D721Med (cell line): Measurements from ENCODE around the gene RERE.

ENCODE experiments used
- DNase-seq: peaks from one replicate; pipeline ENCODE4 v3.0.0; 2011; ENCODE audit warnings: low spot score; ENCODE audit not compliant: insufficient read length
- FAIRE-seq: peaks from 2 replicates; lab custom pipeline; 2011; peaks lifted over from hg19 to GRCh38; lab: Jason Lieb, UNC
- TF ChIP-seq, protein P1 (sequence below): IDR thresholded peaks from 2 replicates; pipeline ENCODE4 v1.5.1; 2012; ENCODE audit warnings: mild to moderate bottlenecking, control low read depth; ENCODE audit not compliant: insufficient read depth; ENCODE audit errors: missing control alignments

Gene RERE

DNA sequence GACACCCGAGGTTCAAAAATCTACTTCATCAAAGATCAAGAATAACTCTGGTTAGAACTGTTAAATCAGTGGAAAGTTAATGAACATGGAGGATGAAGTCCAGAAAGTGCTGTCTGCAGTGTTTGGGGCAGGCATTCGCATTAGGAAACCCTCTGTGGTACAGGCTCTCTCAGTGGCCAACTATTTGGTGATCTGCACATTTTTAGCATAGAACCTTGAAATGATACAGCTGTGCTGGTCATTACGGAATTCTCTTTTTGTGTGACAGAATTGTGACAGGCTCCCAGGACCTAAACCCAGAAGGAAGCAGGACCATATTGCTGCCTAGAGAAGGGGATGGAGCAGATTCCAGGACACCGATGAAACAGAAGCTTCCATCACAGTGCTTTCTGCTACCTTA, 410.5 kb downstream of the RERE start:
- TF ChIP-seq, protein P1, sequence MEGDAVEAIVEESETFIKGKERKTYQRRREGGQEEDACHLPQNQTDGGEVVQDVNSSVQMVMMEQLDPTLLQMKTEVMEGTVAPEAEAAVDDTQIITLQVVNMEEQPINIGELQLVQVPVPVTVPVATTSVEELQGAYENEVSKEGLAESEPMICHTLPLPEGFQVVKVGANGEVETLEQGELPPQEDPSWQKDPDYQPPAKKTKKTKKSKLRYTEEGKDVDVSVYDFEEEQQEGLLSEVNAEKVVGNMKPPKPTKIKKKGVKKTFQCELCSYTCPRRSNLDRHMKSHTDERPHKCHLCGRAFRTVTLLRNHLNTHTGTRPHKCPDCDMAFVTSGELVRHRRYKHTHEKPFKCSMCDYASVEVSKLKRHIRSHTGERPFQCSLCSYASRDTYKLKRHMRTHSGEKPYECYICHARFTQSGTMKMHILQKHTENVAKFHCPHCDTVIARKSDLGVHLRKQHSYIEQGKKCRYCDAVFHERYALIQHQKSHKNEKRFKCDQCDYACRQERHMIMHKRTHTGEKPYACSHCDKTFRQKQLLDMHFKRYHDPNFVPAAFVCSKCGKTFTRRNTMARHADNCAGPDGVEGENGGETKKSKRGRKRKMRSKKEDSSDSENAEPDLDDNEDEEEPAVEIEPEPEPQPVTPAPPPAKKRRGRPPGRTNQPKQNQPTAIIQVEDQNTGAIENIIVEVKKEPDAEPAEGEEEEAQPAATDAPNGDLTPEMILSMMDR = no peak
- DNase-seq = no peak
- FAIRE-seq = no peak

DNA sequence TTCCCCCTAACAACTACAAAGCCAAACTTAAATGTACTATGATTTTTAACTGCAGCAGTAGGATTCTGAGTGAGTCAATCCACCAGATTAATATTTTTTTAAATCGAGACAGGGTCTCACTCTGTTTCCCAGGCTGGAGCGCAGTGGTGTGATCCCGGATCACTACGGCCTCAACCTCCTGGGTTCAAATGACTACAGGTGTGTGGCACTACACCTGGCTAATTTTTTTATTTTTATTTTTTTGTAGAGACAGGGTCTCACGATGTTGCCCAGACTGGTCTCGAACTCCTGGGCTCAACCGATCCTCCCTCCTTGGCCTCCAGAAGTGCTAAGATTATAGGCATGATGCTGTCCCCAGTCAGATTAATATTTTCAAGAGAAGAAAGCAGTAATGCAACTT, 411.4 kb downstream of the RERE start:
- DNase-seq (no peak), FAIRE-seq (no peak)
- TF ChIP-seq, protein P1 = no peak

DNA sequence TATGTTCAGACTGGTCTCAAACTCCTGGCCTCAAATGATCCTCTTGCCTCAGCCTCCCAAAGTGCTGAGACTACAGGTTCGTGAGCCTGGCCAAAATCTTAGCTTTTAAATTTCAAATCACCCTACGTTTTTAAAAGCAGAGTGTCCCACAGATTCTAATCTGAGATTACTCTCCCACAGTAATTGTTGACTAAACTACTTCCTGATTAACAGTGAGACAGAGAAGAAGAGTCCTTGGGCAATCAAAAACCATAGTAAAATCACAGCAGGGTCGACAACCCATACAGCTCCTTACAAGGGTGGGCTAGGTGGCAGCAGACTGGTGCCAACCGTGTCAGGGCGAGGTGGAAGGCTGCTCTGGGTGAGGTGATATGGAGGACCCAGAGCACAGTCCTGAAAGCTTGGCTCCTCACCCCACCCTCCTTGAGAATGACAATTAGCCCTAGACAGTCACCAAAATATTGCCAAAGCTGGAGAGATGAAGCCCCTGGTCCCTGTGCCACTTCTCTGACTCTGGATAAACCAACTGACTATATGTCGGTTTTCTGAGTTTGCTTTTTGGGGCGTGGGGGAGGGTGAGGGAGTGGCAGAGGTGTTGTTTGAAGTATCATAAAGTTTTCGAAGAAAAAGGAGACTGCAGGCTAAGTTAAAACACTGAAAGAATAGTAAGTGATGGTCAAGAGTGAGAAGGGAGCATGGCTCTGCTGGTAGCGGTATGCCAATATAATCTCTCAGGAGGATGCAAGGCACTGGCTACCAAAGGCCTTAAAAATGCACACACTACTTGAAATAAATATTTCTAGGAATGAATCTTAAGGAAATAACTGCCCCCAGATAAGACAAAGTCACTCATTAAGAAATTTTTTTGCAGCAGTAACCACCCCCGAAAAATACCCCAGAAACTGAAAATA, 412.7 kb downstream of the RERE start:
- TF ChIP-seq, protein P1 = no peak

DNA sequence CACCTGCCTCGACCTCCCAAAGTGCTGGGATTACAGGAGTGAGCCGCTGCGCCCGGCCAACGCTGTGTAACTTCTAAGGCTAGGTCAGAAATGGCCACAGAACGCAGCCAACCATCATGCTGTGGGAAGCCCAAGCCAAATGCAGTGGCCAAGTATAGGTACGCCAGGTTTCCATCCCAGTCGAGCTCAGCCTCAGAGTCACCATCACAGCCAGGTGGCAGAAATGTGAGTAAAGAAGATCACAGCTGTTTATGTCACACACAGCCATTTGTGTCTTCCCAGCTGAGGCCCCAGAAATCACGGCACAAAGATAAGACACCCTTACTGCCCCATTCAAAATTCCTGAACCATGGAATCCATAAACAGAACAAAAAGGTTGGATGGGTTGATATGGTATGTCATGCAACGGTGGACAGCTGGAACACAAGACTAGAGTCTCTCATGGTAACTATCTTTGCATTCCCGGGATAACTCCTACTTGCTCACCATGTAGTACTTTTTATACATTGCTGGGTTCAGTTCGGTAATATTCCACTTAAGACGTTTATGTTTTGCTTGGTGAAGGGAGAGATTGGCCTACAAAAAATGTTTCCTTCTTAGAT, 415.2 kb downstream of the RERE start:
- TF ChIP-seq, protein P1 = no peak
- FAIRE-seq (no peak), DNase-seq (no peak)

More for the DNA sequence above, 412.7 kb downstream of the RERE start:
- FAIRE-seq (no peak), DNase-seq (no peak)

DNA sequence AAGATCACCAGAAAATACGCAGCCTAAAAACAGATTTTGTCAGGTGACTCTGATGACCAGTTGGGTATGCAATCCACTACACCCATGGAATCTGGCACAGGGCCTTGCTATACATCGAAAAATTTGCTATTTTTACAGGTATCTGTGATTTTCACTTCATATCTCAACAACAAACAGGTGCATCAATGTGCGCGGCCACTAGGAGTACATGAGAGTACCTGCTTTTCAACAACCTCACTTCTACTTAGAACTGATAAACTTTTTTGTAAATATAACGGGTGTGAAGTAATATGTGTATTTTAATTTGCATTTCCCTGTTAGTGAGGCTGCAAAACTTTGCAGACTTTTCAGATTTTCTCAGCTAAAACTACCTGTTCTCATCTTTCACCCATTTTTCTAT, 418.8 kb downstream of the RERE start:
- FAIRE-seq (no peak), DNase-seq (no peak)
- TF ChIP-seq, protein P1 = no peak

DNA sequence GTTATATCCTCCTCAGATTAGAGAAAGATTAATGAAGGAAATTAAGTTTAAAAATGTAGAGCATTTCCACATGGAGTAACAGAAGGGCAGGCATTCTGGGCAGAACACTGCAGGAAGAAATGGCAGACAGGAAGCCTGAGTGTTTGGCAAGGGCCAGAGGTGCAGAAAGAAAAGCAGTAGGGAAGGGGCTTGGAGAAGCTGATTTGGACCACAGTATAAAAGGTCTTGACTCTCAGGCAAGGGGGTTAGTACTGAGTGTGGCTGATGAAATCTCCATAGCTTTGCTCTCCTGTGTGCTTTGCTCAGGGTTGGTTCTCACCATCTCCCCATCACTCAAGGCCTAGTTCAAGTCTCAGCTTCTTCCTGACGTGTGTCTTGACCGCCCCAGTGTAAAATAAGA, 419.4 kb downstream of the RERE start:
- DNase-seq (no peak), FAIRE-seq (no peak)
- TF ChIP-seq, protein P1 = no peak

DNA sequence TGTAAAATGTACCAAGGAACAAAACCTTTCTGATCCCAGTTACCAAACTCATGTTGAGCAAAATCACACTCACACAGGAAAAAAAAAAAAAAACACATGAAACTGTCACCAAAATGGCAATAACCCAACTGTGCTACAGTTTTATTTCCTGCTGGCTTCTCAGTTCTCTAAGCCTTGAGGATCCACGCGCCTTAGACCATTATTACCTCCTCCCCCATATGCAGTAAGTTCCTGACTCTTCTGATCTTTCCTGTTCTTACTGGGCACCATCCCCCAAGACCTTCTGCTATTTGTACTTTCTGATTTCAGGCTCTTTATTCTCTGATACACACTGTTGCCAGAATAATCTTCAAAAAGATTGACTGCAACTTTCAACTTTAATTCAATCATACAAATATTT, 419.9 kb downstream of the RERE start:
- FAIRE-seq = no peak
- DNase-seq = no peak
- TF ChIP-seq, protein P1 = no peak
